ENCODE measurements around the gene PODN.

DNA sequence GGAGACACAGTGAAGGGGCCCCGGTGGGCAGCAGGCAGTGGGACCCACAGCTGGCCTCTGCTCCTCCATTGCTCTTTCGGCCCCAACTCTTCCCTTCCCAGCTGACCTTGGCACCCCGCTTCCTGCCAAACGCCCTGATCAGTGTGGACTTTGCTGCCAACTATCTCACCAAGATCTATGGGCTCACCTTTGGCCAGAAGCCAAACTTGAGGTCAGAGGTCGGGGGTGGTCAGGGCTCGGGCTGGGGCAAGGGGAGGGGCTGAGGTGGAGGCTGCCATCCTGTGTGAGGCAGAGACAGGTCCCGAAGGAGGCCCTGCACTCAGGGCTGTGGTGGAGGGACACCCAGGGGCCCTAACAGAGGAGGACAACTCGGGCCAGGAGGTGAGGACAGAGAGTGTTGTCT lies 13.7 kb downstream of the PODN start:
- TF ChIP-seq, protein P1, sequence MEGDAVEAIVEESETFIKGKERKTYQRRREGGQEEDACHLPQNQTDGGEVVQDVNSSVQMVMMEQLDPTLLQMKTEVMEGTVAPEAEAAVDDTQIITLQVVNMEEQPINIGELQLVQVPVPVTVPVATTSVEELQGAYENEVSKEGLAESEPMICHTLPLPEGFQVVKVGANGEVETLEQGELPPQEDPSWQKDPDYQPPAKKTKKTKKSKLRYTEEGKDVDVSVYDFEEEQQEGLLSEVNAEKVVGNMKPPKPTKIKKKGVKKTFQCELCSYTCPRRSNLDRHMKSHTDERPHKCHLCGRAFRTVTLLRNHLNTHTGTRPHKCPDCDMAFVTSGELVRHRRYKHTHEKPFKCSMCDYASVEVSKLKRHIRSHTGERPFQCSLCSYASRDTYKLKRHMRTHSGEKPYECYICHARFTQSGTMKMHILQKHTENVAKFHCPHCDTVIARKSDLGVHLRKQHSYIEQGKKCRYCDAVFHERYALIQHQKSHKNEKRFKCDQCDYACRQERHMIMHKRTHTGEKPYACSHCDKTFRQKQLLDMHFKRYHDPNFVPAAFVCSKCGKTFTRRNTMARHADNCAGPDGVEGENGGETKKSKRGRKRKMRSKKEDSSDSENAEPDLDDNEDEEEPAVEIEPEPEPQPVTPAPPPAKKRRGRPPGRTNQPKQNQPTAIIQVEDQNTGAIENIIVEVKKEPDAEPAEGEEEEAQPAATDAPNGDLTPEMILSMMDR (IDR thresholded peaks at IDR 0.05), result no peak
- TF ChIP-seq POLR2A (IDR thresholded peaks at IDR 0.05), result no peak
